GM12878 (cell line): ENCODE results near the gene CYP4A22. TPM values are rescaled to one million over a fixed set of nuclear protein-coding genes. Genes with fewer than 3 reads are reported as not detected.

Experiments used
- ATAC-seq: fragments of 200-7000 bp; cut with Tn5 transposase; 3 replicates; pipeline ENCODE4 v1.9.1; 2020; ENCODE audit warnings: mild to moderate bottlenecking, moderate library complexity
- BruUV-seq: library from RNA; stranded (reverse); fragments of 400-500 nt; replicated peaks from 2 replicates; lab custom pipeline; 2021; lab: Mats Ljungman, UMichigan
- CTCF ChIA-PET: fragments of 300-600 bp; sonication (Branson Sonifier 250); formaldehyde crosslinking; extraction: SDS; loops from one replicate; lab custom pipeline; 2021; ENCODE audit warnings: inconsistent platforms; lab: Yijun Ruan, JAX
- POLR2A ChIA-PET: fragments of 350-600 bp; formaldehyde crosslinking; extraction: SDS; loops from one replicate; lab custom pipeline; 2021; ENCODE audit warnings: inconsistent platforms; lab: Charles Lee
- RAD21 ChIA-PET: fragments of 300-600 bp; sonication (Branson Sonifier 250); formaldehyde crosslinking; loops from one replicate; lab custom pipeline; 2023; ENCODE audit warnings: antibody characterized with exemption; ENCODE audit not compliant: unreplicated experiment; lab: Charles Lee
- SMC1A ChIA-PET: fragments of 300-600 bp; sonication (Branson Sonifier 250); formaldehyde crosslinking; loops from one replicate; lab custom pipeline; 2023; ENCODE audit not compliant: unreplicated experiment, uncharacterized antibody; lab: Charles Lee
- DNase-seq: peaks from one replicate; pipeline ENCODE4 v3.0.0-alpha.2; 2011; ENCODE audit warnings: low read depth, low spot score
- FAIRE-seq: peaks from 3 replicates; lab custom pipeline; 2011; peaks lifted over from hg19 to GRCh38; lab: Jason Lieb, UNC
- H2AFZ ChIP-seq: 2 replicates; pipeline ENCODE4 v1.6.0; 2011; ENCODE audit warnings: low read depth, low read length, control low read depth; ENCODE audit not compliant: control insufficient read depth
- H3K27ac ChIP-seq: 2 replicates; pipeline ENCODE4 v1.5.1; 2011; ENCODE audit warnings: control low read depth; ENCODE audit not compliant: control insufficient read depth, insufficient read depth
- H3K27me3 ChIP-seq, 2 experiments: replicated peaks in 1 of 2; 2 replicates each; pipeline versions ENCODE4 v1.6.0 to v1.6.1; 2011; ENCODE audit warnings: low read length in 1 of 2; ENCODE audit not compliant: control insufficient read depth in 2 of 2, insufficient read depth in 2 of 2
- H3K36me3 ChIP-seq, 2 experiments: 2 replicates each; pipeline ENCODE4 v1.5.1; 2011; ENCODE audit warnings: low read length in 1 of 2; ENCODE audit not compliant: control insufficient read depth in 2 of 2, insufficient read depth in 2 of 2
- H3K4me1 ChIP-seq: 2 replicates; pipeline ENCODE4 v1.6.1; 2011; ENCODE audit warnings: mild to moderate bottlenecking, low read length, moderate library complexity, mixed read lengths; ENCODE audit not compliant: control insufficient read depth, insufficient read depth
- H3K4me2 ChIP-seq: 2 replicates; pipeline ENCODE4 v1.6.0; 2011; ENCODE audit warnings: control low read depth; ENCODE audit not compliant: control insufficient read depth, insufficient read depth
- H3K4me3 ChIP-seq: fragments of 200-600 bp; sonication (generic); 2 replicates; pipeline ENCODE4 v1.5.1; 2016
- H3K79me2 ChIP-seq: 2 replicates; pipeline ENCODE4 v1.6.0; 2011; ENCODE audit warnings: low read length; ENCODE audit not compliant: control insufficient read depth, insufficient read depth
- H3K9ac ChIP-seq: 2 replicates; pipeline ENCODE4 v1.8.0; 2011; ENCODE audit warnings: low read length, control low read depth, mixed read lengths; ENCODE audit not compliant: control insufficient read depth, insufficient read depth
- H3K9me3 ChIP-seq: replicated peaks from 3 replicates; pipeline ENCODE4 v1.5.1; 2011; ENCODE audit warnings: mild to moderate bottlenecking, low read length; ENCODE audit not compliant: control insufficient read depth, insufficient read depth
- H4K20me1 ChIP-seq: 2 replicates; pipeline ENCODE4 v1.6.0; 2011; ENCODE audit not compliant: control insufficient read depth, insufficient read depth
- BMI1 ChIP-seq: fragments of 450-650 bp; IDR thresholded peaks from 2 replicates; pipeline ENCODE4 v1.6.1; 2016; ENCODE audit warnings: mild to moderate bottlenecking, moderate library complexity, borderline replicate concordance
- CEBPB ChIP-seq, 2 experiments: fragments of 150-350 bp in 1 of 2; IDR thresholded peaks; 2 replicates each; pipeline ENCODE4 v1.6.1; 2012 to 2014; ENCODE audit warnings: low read depth in 2 of 2, low read length in 2 of 2, borderline replicate concordance in 1 of 2, inconsistent platforms in 1 of 2
- CEBPZ ChIP-seq: fragments of 150-350 bp; IDR thresholded peaks from 2 replicates; pipeline ENCODE4 v1.6.1; 2016; ENCODE audit warnings: low read depth, low read length
- CHD1 ChIP-seq: IDR thresholded peaks from 2 replicates; pipeline ENCODE4 v1.6.1; 2012; ENCODE audit warnings: low read depth, low read length, improper control_type of control experiment
- EP300 ChIP-seq, 2 experiments: fragments of 150-350 bp in 1 of 2; IDR thresholded peaks; 2 replicates each; pipeline ENCODE4 v1.6.1; 2011 to 2012; ENCODE audit warnings: low read depth in 2 of 2, low read length in 2 of 2, borderline replicate concordance in 1 of 2, improper control_type of control experiment in 1 of 2, inconsistent platforms in 1 of 2; ENCODE audit not compliant: control insufficient read depth in 1 of 2
- MTA3 ChIP-seq: IDR thresholded peaks from 2 replicates; pipeline ENCODE4 v1.6.1; 2012; ENCODE audit warnings: low read length, inconsistent platforms, borderline replicate concordance
- MYB ChIP-seq: fragments of 150-350 bp; IDR thresholded peaks from 2 replicates; pipeline ENCODE4 v1.6.1; 2014; ENCODE audit warnings: mild to moderate bottlenecking, low read depth, low read length, borderline replicate concordance
- NR2C1 ChIP-seq: fragments of 450-650 bp; IDR thresholded peaks from 2 replicates; pipeline ENCODE4 v1.6.1; 2017; ENCODE audit warnings: antibody characterized with exemption, mild to moderate bottlenecking, moderate library complexity
- PKNOX1 ChIP-seq: fragments of 450-650 bp; IDR thresholded peaks from 2 replicates; pipeline ENCODE4 v1.6.1; 2016; ENCODE audit warnings: mild to moderate bottlenecking
- SMAD5 ChIP-seq: IDR thresholded peaks from 2 replicates; pipeline ENCODE4 v1.6.1; 2016; ENCODE audit warnings: antibody characterized with exemption, low read depth
- TCF3 ChIP-seq: IDR thresholded peaks from 2 replicates; pipeline ENCODE4 v1.6.1; 2012; ENCODE audit warnings: low read depth, mild to moderate bottlenecking, low read length, borderline replicate concordance; ENCODE audit not compliant: insufficient read depth
- WGBS: methylation state at CpG from one replicate; pipeline ENCODE4 v1.1.6; 2016; ENCODE audit warnings: low lambda C conversion rate; ENCODE audit not compliant: insufficient replicate concordance, insufficient coverage; ENCODE audit errors: missing lambda C conversion rate; 5-methylcytosine and 5-hydroxymethylcytosine counted together
- in situ Hi-C: fragments of 300-500 bp; cut with MboI; formaldehyde crosslinking; loops from 9 replicates; pipeline ENCODE4 v1.14.3; 2018; ENCODE audit warnings: mixed read lengths
- intact Hi-C: fragments of 100-400 bp; cut with micrococcal nuclease; formaldehyde crosslinking; loops from one replicate; pipeline ENCODE4 v1.14.2; 2022; ENCODE audit not compliant: unreplicated experiment
- polyA plus RNA-seq, 11 experiments: library from polyadenylated mRNA; depleted of rRNA in 4 of 11; unstranded in 6 of 11; stranded (reverse) in 5 of 11; fragments of >200 nt; fragmentation: Nextera tagmentation in 4 of 11; fragmentation: Illumina TruSeq in 1 of 11; extraction: Ambion mirVana in 4 of 11; extraction: Trizol in 1 of 11; gene quantifications; 1 replicate in 1 of 11; 2 replicates in 10 of 11; pipeline versions ENCODE4 v1.2.1 to v1.2.3, GENCODE V29; 2011 to 2016; ENCODE audit warnings: inconsistent platforms in 2 of 11, missing spikeins in 2 of 11, low read depth in 1 of 11
- total RNA-seq, 4 experiments: library from RNA; depleted of rRNA in 3 of 4; stranded (reverse); fragments of >200 nt in 3 of 4; fragmentation: Illumina TruSeq in 1 of 4; extraction: Trizol in 1 of 4; gene quantifications; 2 replicates each; pipeline versions ENCODE4 v1.2.1 to v1.2.3, GENCODE V29; 2013 to 2021

The CYP4A22 gene
- total and polyA plus RNA-seq, 10 of the 15 experiments (the other 5 are each of a cell fraction or from before 2014, with no cell fraction given) = not detected

DNA sequence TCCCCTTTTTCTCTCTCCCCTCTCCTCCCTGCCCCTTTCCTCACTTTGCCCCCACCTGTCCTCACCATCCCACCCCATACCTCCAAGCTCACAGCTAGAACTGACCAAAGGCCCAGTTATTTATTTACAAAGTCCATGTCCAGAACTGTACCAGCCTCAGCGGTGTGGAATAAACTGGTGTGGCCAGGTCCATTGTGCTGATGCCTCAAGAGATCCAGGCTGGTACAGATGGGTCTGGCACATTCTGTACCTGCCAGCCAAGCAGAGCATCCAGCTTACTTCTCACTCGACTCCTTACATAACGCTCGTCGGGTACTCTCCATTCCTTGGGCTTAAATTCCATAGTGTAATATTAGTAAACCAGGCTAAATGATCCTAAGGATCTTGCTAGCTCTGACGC is 40.8 kb downstream of the CYP4A22 start:
- ATAC-seq (no peak), FAIRE-seq (no peak), DNase-seq (no peak)
- SMC1A ChIA-PET = interaction anchor here (0.8 to 2.7 kb wide), 3 partner anchors 15 to 259 kb away, joined by 3 to 20 read pairs (median 10); no protein-coding TSS in a partner anchor
- intact Hi-C loops (loop anchor here (10.0 kb wide), 2 partner anchors 257 to 313 kb away; partner anchors contain the start of gene FOXD2), in situ Hi-C loops (no loop called here)
- RAD21 ChIA-PET = interaction anchor here (1.7 to 2.3 kb wide), 4 partner anchors 15 to 255 kb away, joined by 7 to 19 read pairs (median 8); no protein-coding TSS in a partner anchor
- CTCF ChIA-PET = interaction anchor here (0.8 to 6.1 kb wide), 17 partner anchors 10 to 548 kb away, joined by 3 to 71 read pairs (median 7); partner anchors contain the start of genes FOXD2, PDZK1IP1 and STIL
- Histone ChIP-seq H2AFZ (no peak overlapping the region), H3K4me2 (no peak overlapping the region), H3K4me1 (peaks cover 3% of the 10 kb centered on the region; the same call in 1 of the 2 replicates), H3K36me3 (no peaks in the 10 kb centered on the region), H3K4me3 (no peak overlapping the region), H3K27me3 (no peaks in the 10 kb centered on the region), H3K79me2 (no peaks in the 10 kb centered on the region), H4K20me1 (no peaks in the 10 kb centered on the region), H3K9me3 (no peaks in the 10 kb centered on the region), H3K27ac (no peak overlapping the region), H3K9ac (no peak overlapping the region)
- POLR2A ChIA-PET = no interaction called here
- no peak for TF ChIP-seq BMI1
- TF ChIP-seq CHD1 = no peak
- TF ChIP-seq MTA3 = no peak
- TF ChIP-seq CEBPZ = no peak
- no peak for TF ChIP-seq EP300 (IDR thresholded peaks at IDR 0.05; ENCODE audit: borderline replicate concordance in 1 of 2, control insufficient read depth in 1 of 2, low read depth in 2 of 2, low read length in 2 of 2)
- no peak for TF ChIP-seq MYB
- TF ChIP-seq PKNOX1 = no peak
- no peak for TF ChIP-seq CEBPB (IDR thresholded peaks at IDR 0.05; ENCODE audit: borderline replicate concordance in 1 of 2, low read depth in 2 of 2, low read length in 2 of 2)
- TF ChIP-seq NR2C1 = no peak
- TF ChIP-seq TCF3 = no peak
- TF ChIP-seq SMAD5 = no peak
- BruUV-seq = no TSS peak
- 55% methylated on average over 6 of the region's 6 CpGs for WGBS
